DND-41 (cell line): Measurements from ENCODE around the gene TSSC4.

ENCODE experiments used
- CTCF ChIP-seq: IDR thresholded peaks from 2 replicates; pipeline ENCODE4 v1.5.1; 2012; ENCODE audit warnings: borderline replicate concordance, low read length, moderate library complexity, mild to moderate bottlenecking; ENCODE audit not compliant: poor library complexity, severe bottlenecking; ENCODE audit errors: extremely low read depth
- EZH2 ChIP-seq: IDR thresholded peaks from 3 replicates; pipeline ENCODE4 v1.6.1; 2012; ENCODE audit warnings: borderline replicate concordance, low read depth, mild to moderate bottlenecking, moderate library complexity, low read length, inconsistent platforms; ENCODE audit not compliant: severe bottlenecking

- TF ChIP-seq CTCF = no peak
- TF ChIP-seq EZH2 = no peak
Measured at GRCh38 chr11:2382936-2383851, 17.4 kb upstream of the TSSC4 start.
